Fibroblast of lung (primary cell): Measurements from ENCODE around the gene CDH19. TPM values are rescaled to one million over a fixed set of nuclear protein-coding genes. Genes with fewer than 3 reads are reported as not detected.

ENCODE experiments used
- DNase-seq, 2 donors: peaks; one replicate each; pipeline versions ENCODE4 v3.0.0 to v3.0.0-alpha.2; 2010; ENCODE audit warnings: low read depth in 2 of 2
- H2AFZ ChIP-seq: 2 replicates; pipeline ENCODE4 v1.5.1; 2012; ENCODE audit warnings: low read length, control low read depth, inconsistent platforms
- H3K27ac ChIP-seq: 2 replicates; pipeline ENCODE4 v1.5.1; 2011; ENCODE audit warnings: low read length, control low read depth; ENCODE audit not compliant: insufficient read depth
- H3K27me3 ChIP-seq: 2 replicates; pipeline ENCODE4 v1.5.1; 2011; ENCODE audit warnings: mild to moderate bottlenecking, low read length; ENCODE audit not compliant: control insufficient read depth, insufficient read depth
- H3K36me3 ChIP-seq: 2 replicates; pipeline ENCODE4 v1.5.1; 2011; ENCODE audit warnings: low read length; ENCODE audit not compliant: control insufficient read depth, insufficient read depth
- H3K4me1 ChIP-seq: 2 replicates; pipeline ENCODE4 v1.5.1; 2011; ENCODE audit warnings: low read length; ENCODE audit not compliant: control insufficient read depth, insufficient read depth; ENCODE audit errors: extremely low read depth
- H3K4me2 ChIP-seq: 2 replicates; pipeline ENCODE4 v1.5.1; 2011; ENCODE audit warnings: low read length, control low read depth; ENCODE audit not compliant: insufficient read depth; ENCODE audit errors: extremely low read depth
- H3K4me3 ChIP-seq, 4 experiments: fragments of 200-600 bp in 1 of 4; sonication (generic) in 1 of 4; replicated peaks in 1 of 4; 2 replicates each; pipeline ENCODE4 v1.5.1; 2011 to 2016; ENCODE audit warnings: low read length in 4 of 4, low read depth in 3 of 4, mild to moderate bottlenecking in 3 of 4, control low read depth in 2 of 4, inconsistent platforms in 1 of 4, mixed read lengths in 1 of 4; ENCODE audit not compliant: insufficient read depth in 1 of 4; ENCODE audit errors: control extremely low read depth in 1 of 4
- H3K79me2 ChIP-seq: 2 replicates; pipeline ENCODE4 v1.5.1; 2012; ENCODE audit warnings: mild to moderate bottlenecking, low read length, inconsistent platforms; ENCODE audit not compliant: control insufficient read depth, insufficient read depth
- H3K9ac ChIP-seq: 2 replicates; pipeline ENCODE4 v1.5.1; 2011; ENCODE audit warnings: mild to moderate bottlenecking, low read length, control low read depth; ENCODE audit not compliant: insufficient read depth
- H3K9me3 ChIP-seq: 2 replicates; pipeline ENCODE4 v1.5.1; 2012; ENCODE audit warnings: low read depth, low read length; ENCODE audit not compliant: control insufficient read depth, insufficient read depth
- H4K20me1 ChIP-seq: 2 replicates; pipeline ENCODE4 v1.5.1; 2011; ENCODE audit warnings: low read length; ENCODE audit not compliant: control insufficient read depth, insufficient read depth; ENCODE audit errors: extremely low read depth
- CTCF ChIP-seq, 2 donors: IDR thresholded peaks in 1 of 2; conservative IDR thresholded peaks in 1 of 2; 1 replicate in 1 of 2; 2 replicates in 1 of 2; pipeline ENCODE4 v1.5.1; 2011 to 2012; ENCODE audit warnings: low read length in 2 of 2, control low read depth in 1 of 2, inconsistent platforms in 1 of 2, low read depth in 1 of 2, mild to moderate bottlenecking in 1 of 2
- EZH2 ChIP-seq: IDR thresholded peaks from 2 replicates; pipeline ENCODE4 v1.5.1; 2012; ENCODE audit warnings: low read length, control low read depth, mild to moderate bottlenecking; ENCODE audit errors: missing control alignments
- polyA plus RNA-seq, 2 donors: library from polyadenylated mRNA; depleted of rRNA in 1 of 2; stranded (reverse) in 1 of 2; unstranded in 1 of 2; fragments of >200 nt; gene quantifications; 2 replicates each; pipeline ENCODE4 v1.2.1, GENCODE V29; 2011 to 2012; ENCODE audit warnings: missing spikeins in 1 of 2
- total RNA-seq: library from RNA; depleted of rRNA; stranded (reverse); fragments of >200 nt; gene quantifications from 2 replicates; pipeline ENCODE4 v1.2.1, GENCODE V29; 2014

CDH19 gene
- total and polyA plus RNA-seq, 2 donors (not counting 1 experiment from before 2014, with no cell fraction given): not detected

DNA sequence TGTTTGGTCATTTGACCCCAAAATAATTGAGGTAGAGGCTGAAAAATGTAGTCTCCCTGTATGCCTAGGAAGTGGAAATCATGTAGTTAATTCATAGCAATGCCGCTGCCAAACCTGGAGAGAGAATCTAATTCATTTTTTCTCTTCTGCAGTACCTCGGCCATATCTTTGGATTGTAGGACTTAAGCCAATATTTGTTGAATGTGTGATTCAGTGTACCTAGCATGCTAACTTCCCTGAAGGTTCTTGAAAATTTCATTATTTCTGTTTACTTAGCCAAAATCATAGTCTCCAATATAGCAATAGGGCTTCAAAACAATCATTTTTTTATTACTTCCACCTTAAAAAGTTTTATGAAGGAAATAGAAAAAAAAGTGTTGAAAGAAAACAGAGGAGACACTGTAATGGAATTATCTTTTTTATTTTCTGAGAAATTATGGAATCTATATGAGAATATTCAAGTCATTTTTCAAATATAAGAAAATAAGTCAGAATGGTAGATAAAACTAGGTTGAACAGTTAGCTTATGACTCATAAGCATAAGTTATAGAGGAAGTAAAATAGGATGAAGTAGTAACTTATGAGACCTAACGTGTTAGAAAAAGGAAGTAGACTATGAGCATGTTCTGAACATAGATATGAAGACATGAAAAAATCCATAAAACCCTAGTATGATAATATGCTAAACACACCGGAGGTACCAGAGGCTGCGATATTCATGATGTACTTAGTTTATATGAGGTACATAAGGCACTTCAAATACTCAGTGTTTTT lies 35.2 kb upstream of the CDH19 start:
- Histone ChIP-seq H3K9me3 (no peaks in the 10 kb centered on the region), H3K4me2 (no peak overlapping the region), H3K9ac (no peak overlapping the region), H3K4me1 (no peaks in the 10 kb centered on the region), H3K36me3 (no peaks in the 10 kb centered on the region), H3K79me2 (no peaks in the 10 kb centered on the region), H3K27me3 (no peaks in the 10 kb centered on the region), H2AFZ (no peak overlapping the region), H4K20me1 (no peaks in the 10 kb centered on the region), H3K27ac (no peak overlapping the region), H3K4me3 (no peak overlapping the region)
- no peak for DNase-seq
- TF ChIP-seq EZH2: no peak
- TF ChIP-seq CTCF (conservative IDR thresholded peaks at IDR 0.05 in 1 of 2, IDR thresholded peaks at IDR 0.05 in 1 of 2; ENCODE audit: low read depth in 1 of 2, low read length in 2 of 2): no peak

GRCh38 chr18:66635342-66635741 lies 31.5 kb upstream of the CDH19 start:
- no peak for DNase-seq
- H4K20me1 ChIP-seq: no peaks in the 10 kb centered on the region
- no peak overlapping the region for H3K4me3 ChIP-seq
- H3K4me2 ChIP-seq: no peak overlapping the region
- H3K36me3 ChIP-seq: no peaks in the 10 kb centered on the region
- no peaks in the 10 kb centered on the region for H3K27me3 ChIP-seq
- no peaks in the 10 kb centered on the region for H3K4me1 ChIP-seq
- H3K27ac ChIP-seq: no peak overlapping the region
- no peaks in the 10 kb centered on the region for H3K9me3 ChIP-seq
- no peak for TF ChIP-seq CTCF (conservative IDR thresholded peaks at IDR 0.05 in 1 of 2, IDR thresholded peaks at IDR 0.05 in 1 of 2; ENCODE audit: low read depth in 1 of 2, low read length in 2 of 2)
- TF ChIP-seq EZH2: no peak
- no peak overlapping the region for H3K9ac ChIP-seq
- H2AFZ ChIP-seq: no peak overlapping the region
- H3K79me2 ChIP-seq: no peaks in the 10 kb centered on the region

- peak in 1 of 2 donors; percentile 22 for DNase-seq
- H3K9ac ChIP-seq: no peak overlapping the region
- no peak overlapping the region for H3K4me2 ChIP-seq
- H3K36me3 ChIP-seq: no peaks in the 10 kb centered on the region
- H3K27ac ChIP-seq: no peak overlapping the region
- no peak overlapping the region for H3K4me3 ChIP-seq
- no peaks in the 10 kb centered on the region for H3K9me3 ChIP-seq
- H3K79me2 ChIP-seq: no peaks in the 10 kb centered on the region
- H3K27me3 ChIP-seq: no peaks in the 10 kb centered on the region
- no peaks in the 10 kb centered on the region for H4K20me1 ChIP-seq
- no peaks in the 10 kb centered on the region for H3K4me1 ChIP-seq
- TF ChIP-seq CTCF (conservative IDR thresholded peaks at IDR 0.05 in 1 of 2, IDR thresholded peaks at IDR 0.05 in 1 of 2; ENCODE audit: low read depth in 1 of 2, low read length in 2 of 2): no peak
- no peak for TF ChIP-seq EZH2
- no peak overlapping the region for H2AFZ ChIP-seq
These were observed 28.9 kb upstream of the CDH19 start for GRCh38 chr18:66632756-66633155.
